ENCODE results near the gene NOL9.

- TF ChIP-seq CTCF (conservative IDR thresholded peaks at IDR 0.05 in 1 of 2, IDR thresholded peaks at IDR 0.05 in 1 of 2; ENCODE audit: extremely low read depth in 1 of 2, insufficient read depth in 1 of 2, low read depth in 1 of 2, low read length in 2 of 2) (no peak), EZH2 (IDR thresholded peaks at IDR 0.05; ENCODE audit: borderline replicate concordance, low read length) (no peak)
These were observed 15.4 kb downstream of the NOL9 start for GRCh38 chr1:6538956-6539355.

Data from mammary epithelial cell (primary cell).